Gastrocnemius medialis (tissue), 4 donors: ENCODE data around the gene HIVEP2.

Experiments used
- CTCF ChIP-seq, 5 experiments: fragments of 450-650 bp in 3 of 5; fragments of 200-600 bp in 2 of 5; sonication (generic) in 2 of 5; IDR thresholded peaks in 4 of 5; conservative IDR thresholded peaks in 1 of 5; 1 replicate in 4 of 5; 2 replicates in 1 of 5; pipeline ENCODE4 v1.5.1; 2016 to 2019; ENCODE audit warnings: antibody characterized with exemption in 5 of 5, mild to moderate bottlenecking in 3 of 5, moderate library complexity in 3 of 5
- POLR2A ChIP-seq, 2 donors: fragments of 450-650 bp; IDR thresholded peaks; one replicate each; pipeline ENCODE4 v1.6.1; 2017; ENCODE audit warnings: antibody characterized with exemption in 2 of 2, mild to moderate bottlenecking in 2 of 2, moderate library complexity in 2 of 2

DNA sequence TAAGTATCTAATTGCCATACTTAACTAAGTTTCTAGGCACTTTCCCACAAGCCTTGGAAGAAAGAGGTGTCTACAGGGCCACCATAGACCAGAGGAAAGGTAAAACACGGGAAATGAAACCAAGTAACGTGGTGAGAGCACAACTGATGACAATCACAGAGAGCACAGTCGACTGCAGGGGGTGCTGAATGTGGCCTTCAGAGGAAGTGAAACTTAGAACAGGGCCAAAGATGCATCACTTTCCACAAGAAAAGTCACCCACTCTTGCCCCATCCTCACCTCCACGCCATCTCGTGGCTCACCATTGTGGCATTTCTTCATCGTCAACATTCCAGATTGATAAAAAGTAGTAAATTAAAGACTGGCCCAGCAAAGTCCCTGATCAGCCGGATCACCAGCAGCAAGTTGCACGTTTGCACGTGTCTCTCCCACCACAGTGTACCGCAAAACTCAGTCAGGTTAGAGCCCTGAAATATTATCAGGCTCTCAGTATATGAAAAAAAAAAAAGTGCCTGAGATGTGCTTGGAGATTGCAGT, 31.4 kb downstream of the HIVEP2 start:
- TF ChIP-seq CTCF (IDR thresholded peaks at IDR 0.05 in 4 of 5, conservative IDR thresholded peaks at IDR 0.05 in 1 of 5): no peak
- TF ChIP-seq POLR2A (IDR thresholded peaks at IDR 0.05): no peak
